Calu3 (cell line): ENCODE data around the gene PLD3. TPM values are rescaled to one million over a fixed set of nuclear protein-coding genes. Genes with fewer than 3 reads are reported as not detected.

Experiments
- BruUV-seq: library from RNA; stranded (reverse); fragments of 400-500 nt; replicated peaks from 2 replicates; lab custom pipeline; 2021; lab: Mats Ljungman, UMichigan
- CTCF ChIA-PET: fragments of 300-600 bp; sonication (Branson Sonifier 250); formaldehyde crosslinking; loops from one replicate; lab custom pipeline; 2022; ENCODE audit warnings: antibody characterized with exemption; lab: Charles Lee
- DNase-seq: peaks from one replicate; pipeline ENCODE4 v3.0.0; 2022
- H3K27ac Mint-ChIP-seq: one replicate; pipeline ENCODE4 v1.8.0; 2022; ENCODE audit warnings: mixed read lengths; ENCODE audit not compliant: unreplicated experiment
- H3K27me3 Mint-ChIP-seq: one replicate; pipeline ENCODE4 v1.8.0; 2022; ENCODE audit warnings: mixed read lengths; ENCODE audit not compliant: unreplicated experiment
- H3K36me3 Mint-ChIP-seq: one replicate; pipeline ENCODE4 v1.8.0; 2022; ENCODE audit warnings: mild to moderate bottlenecking, moderate library complexity, mixed read lengths; ENCODE audit not compliant: insufficient read depth, unreplicated experiment
- H3K4me1 Mint-ChIP-seq: one replicate; pipeline ENCODE4 v1.8.0; 2022; ENCODE audit warnings: mild to moderate bottlenecking, low read depth, mixed read lengths; ENCODE audit not compliant: unreplicated experiment
- H3K4me3 Mint-ChIP-seq: one replicate; pipeline ENCODE4 v1.8.0; 2022; ENCODE audit warnings: mild to moderate bottlenecking, low read depth, moderate library complexity, mixed read lengths; ENCODE audit not compliant: unreplicated experiment
- H3K9me3 Mint-ChIP-seq: one replicate; pipeline ENCODE4 v1.8.0; 2022; ENCODE audit warnings: low read depth, mixed read lengths; ENCODE audit not compliant: unreplicated experiment
- CTCF ChIP-seq: fragments of 200-600 bp; IDR thresholded peaks from one replicate; pipeline ENCODE4 v1.8.0; 2022; ENCODE audit warnings: antibody characterized with exemption; ENCODE audit not compliant: unreplicated experiment
- intact Hi-C: fragments of 100-400 bp; cut with micrococcal nuclease; formaldehyde crosslinking; loops from one replicate; pipeline ENCODE4 v1.10.0; 2022; ENCODE audit not compliant: unreplicated experiment
- total RNA-seq: library from RNA; stranded (reverse); gene quantifications from 2 replicates; pipeline ENCODE4 v1.2.3, GENCODE V29; 2022

The PLD3 gene
- total RNA-seq, 1 experiment from 2014 or later, result 184 TPM

- no peak for TF ChIP-seq CTCF
- Mint-ChIP-seq H3K4me1 (peaks cover 51% of the 10 kb centered on the region), H3K27me3 (no peaks in the 10 kb centered on the region), H3K4me3 (no peak overlapping the region), H3K36me3 (peaks cover 9% of the 10 kb centered on the region), H3K27ac (no peak overlapping the region), H3K9me3 (no peaks in the 10 kb centered on the region)
- DNase-seq, result no peak
- intact Hi-C loops, result no loop called here
- no TSS peak for BruUV-seq
- CTCF ChIA-PET, result interaction anchor here (0.5 to 0.6 kb wide), 2 partner anchors 9 to 106 kb away, joined by 3 to 4 read pairs; no protein-coding TSS in a partner anchor
These were observed 66.3 kb downstream of the PLD3 start for GRCh38 chr19:40414542-40415535.

GRCh38 chr19:40415768-40416167, 67.3 kb downstream of the PLD3 start:
- Mint-ChIP-seq H3K36me3 (peaks cover 13% of the 10 kb centered on the region), H3K4me1 (peaks cover 52% of the 10 kb centered on the region), H3K9me3 (no peaks in the 10 kb centered on the region), H3K27ac (no peak overlapping the region), H3K27me3 (no peaks in the 10 kb centered on the region), H3K4me3 (no peak overlapping the region)
- DNase-seq, result no peak
- CTCF ChIA-PET, result no interaction called here
- intact Hi-C loops, result no loop called here
- no peak for TF ChIP-seq CTCF
- no TSS peak for BruUV-seq

GRCh38 chr19:40416918-40417642, 68.6 kb downstream of the PLD3 start:
- TF ChIP-seq CTCF, result no peak
- peaks cover 45% of the 10 kb centered on the region for H3K4me1 Mint-ChIP-seq
- peaks cover 26% of the 10 kb centered on the region for H3K36me3 Mint-ChIP-seq
- intact Hi-C loops, result no loop called here
- CTCF ChIA-PET, result interaction anchor here (0.5 kb wide), 1 partner anchor 14 kb away, joined by 4 read pairs; no protein-coding TSS in a partner anchor
- DNase-seq, result peak; percentile 61
- no peaks in the 10 kb centered on the region for H3K27me3 Mint-ChIP-seq
- no TSS peak for BruUV-seq
- H3K9me3 Mint-ChIP-seq, result no peaks in the 10 kb centered on the region
- peak overlapping the region; percentile 6 for H3K4me3 Mint-ChIP-seq
- H3K27ac Mint-ChIP-seq, result peak overlapping the region; percentile 40

GRCh38 chr19:40417643-40417981, 69.1 kb downstream of the PLD3 start:
- Mint-ChIP-seq H3K27me3 (no peaks in the 10 kb centered on the region), H3K36me3 (peaks cover 31% of the 10 kb centered on the region), H3K27ac (no peak overlapping the region), H3K4me3 (no peak overlapping the region), H3K9me3 (no peaks in the 10 kb centered on the region), H3K4me1 (peaks cover 44% of the 10 kb centered on the region)
- CTCF ChIA-PET, result interaction anchor here (0.5 kb wide), 1 partner anchor 15 kb away, joined by 4 read pairs; no protein-coding TSS in a partner anchor
- no TSS peak for BruUV-seq
- TF ChIP-seq CTCF, result no peak
- DNase-seq, result no peak
- intact Hi-C loops, result no loop called here
